ENCODE measurements around the gene CARS2.

Gene CARS2

DNA sequence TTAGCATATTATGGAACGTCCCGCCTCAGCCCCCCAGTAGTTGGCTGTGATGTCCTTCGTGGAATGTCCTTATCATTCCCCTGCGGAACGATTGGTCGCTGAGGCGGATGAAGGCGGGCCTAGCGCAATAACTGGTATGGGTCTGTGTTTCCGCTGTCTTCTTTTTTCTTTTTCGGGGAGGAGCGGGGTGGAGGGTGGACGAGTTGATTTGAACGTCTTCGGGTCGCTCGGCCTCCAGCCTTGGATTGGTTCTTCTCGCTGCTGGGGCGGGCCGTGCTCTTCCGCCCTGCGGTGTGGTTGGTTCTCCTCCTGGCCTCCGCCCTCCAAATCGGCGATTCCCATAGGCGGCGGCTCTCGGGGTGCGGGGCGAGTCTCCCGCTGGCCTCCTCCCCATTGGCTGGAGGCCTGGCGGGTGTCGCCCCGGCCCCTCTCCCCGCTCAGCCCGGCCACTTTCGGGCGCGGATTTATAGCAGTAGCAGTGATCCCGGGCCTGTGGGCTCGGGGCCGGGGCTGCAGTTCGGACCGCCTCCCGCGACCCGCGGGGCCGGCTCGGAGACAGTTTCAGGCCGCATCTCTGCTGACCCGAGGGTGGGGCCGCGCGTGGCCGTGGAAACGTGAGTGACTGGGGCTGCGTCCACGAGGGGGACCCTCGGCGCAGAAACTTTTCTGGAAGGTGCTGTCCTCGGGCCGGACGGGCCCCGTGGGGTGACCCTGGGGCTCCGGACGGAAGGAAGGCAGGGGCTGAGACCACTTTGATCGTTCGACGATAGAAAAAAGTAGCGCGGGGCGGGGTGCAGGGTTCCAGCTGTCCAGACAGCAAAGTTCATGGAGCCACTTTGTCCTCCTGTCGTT, 9.7 kb upstream of the CARS2 start:
- under 1% methylated on average over 65 of the region's 74 CpGs for WGBS (ENCODE audit: insufficient coverage)
- peak overlapping the region; percentile 64 to 98 for H3K27ac ChIP-seq (ENCODE audit: insufficient read depth in 1 of 2, low read depth in 1 of 2, low read length in 2 of 2, poor library complexity in 1 of 2, severe bottlenecking in 2 of 2)
- ChIA-PET CTCF (interaction anchor here (0.6 to 3.2 kb wide), 6 partner anchors 10 to 501 kb away, joined by 3 to 10 read pairs (median 4); partner anchors contain the start of gene CARS2), POLR2A (interaction anchor here (0.6 to 1.2 kb wide), 17 partner anchors 10 to 1019 kb away, joined by 3 to 30 read pairs (median 4); partner anchors contain the start of gene RAB20)
- H3K4me1 ChIP-seq (ENCODE audit: control extremely low read depth in 1 of 4, control insufficient read depth in 4 of 4, insufficient read depth in 4 of 4, low read length in 3 of 4): peaks cover 11 to 29% (median 25%) of the 10 kb centered on the region in 4 experiments
- peak; percentile 99 to 100 (median 100) for DNase-seq
- H3K4me3 ChIP-seq (ENCODE audit: control insufficient read depth in 1 of 7, extremely low read depth in 1 of 7, insufficient read depth in 4 of 7, low read depth in 2 of 7, low read length in 6 of 7): peak overlapping the region; percentile 84 to 96 (median 94)
- H3K27me3 ChIP-seq (replicated peaks in 2 of 5; ENCODE audit: control insufficient read depth in 4 of 5, insufficient read depth in 5 of 5, low read length in 4 of 5): no peaks in the 10 kb centered on the region
- no peaks in the 10 kb centered on the region for H3K9me3 ChIP-seq (ENCODE audit: control extremely low read depth in 1 of 5, control insufficient read depth in 4 of 5, insufficient read depth in 2 of 5, low read depth in 1 of 5, low read length in 4 of 5)
- H3K36me3 ChIP-seq (ENCODE audit: control insufficient read depth in 4 of 4, insufficient read depth in 4 of 4, low read length in 3 of 4): peaks cover 0 to 12% (median 5%) of the 10 kb centered on the region in 4 experiments

DNA sequence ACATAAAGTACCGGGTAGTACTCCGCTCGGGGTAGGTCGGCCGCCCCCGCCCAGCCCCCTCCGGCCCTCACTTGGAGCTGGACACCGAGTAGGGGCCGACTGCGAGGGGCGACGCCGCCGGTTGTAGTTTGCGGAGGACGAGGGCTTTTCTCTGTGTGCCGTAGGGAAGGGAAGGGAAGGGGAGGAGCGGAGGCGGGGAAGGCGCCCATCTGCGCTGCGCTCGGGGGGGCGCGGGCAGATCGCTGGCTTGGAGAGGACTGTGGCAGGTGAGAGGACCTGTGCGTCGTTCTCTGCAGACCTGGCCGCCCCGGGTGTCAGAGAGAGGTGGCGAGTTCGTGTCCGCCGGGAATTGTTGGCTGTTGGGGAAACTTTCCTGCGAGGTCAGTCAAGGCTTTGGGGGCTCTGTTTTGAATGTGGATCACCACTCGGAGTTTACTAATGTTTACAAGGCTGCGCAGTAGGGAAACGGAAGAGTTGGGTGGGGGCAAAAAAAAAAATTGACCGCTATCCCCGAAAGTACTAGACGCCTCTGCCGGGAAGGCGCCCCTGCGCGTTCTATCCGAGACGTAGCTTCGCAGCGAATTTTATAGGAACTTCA, 9.0 kb upstream of the CARS2 start:
- Histone ChIP-seq H3K4me1 (ENCODE audit: control extremely low read depth in 1 of 4, control insufficient read depth in 4 of 4, insufficient read depth in 4 of 4, low read length in 3 of 4) (peaks cover 13 to 29% (median 25%) of the 10 kb centered on the region in 4 experiments), H3K9me3 (ENCODE audit: control extremely low read depth in 1 of 5, control insufficient read depth in 4 of 5, insufficient read depth in 2 of 5, low read depth in 1 of 5, low read length in 4 of 5) (no peaks in the 10 kb centered on the region), H3K27me3 (replicated peaks in 2 of 5; ENCODE audit: control insufficient read depth in 4 of 5, insufficient read depth in 5 of 5, low read length in 4 of 5) (no peaks in the 10 kb centered on the region), H3K4me3 (ENCODE audit: control insufficient read depth in 1 of 7, extremely low read depth in 1 of 7, insufficient read depth in 4 of 7, low read depth in 2 of 7, low read length in 6 of 7) (peak overlapping the region; percentile 77 to 96 (median 93)), H3K27ac (ENCODE audit: insufficient read depth in 1 of 2, low read depth in 1 of 2, low read length in 2 of 2, poor library complexity in 1 of 2, severe bottlenecking in 2 of 2) (peak overlapping the region; percentile 64 to 98), H3K36me3 (ENCODE audit: control insufficient read depth in 4 of 4, insufficient read depth in 4 of 4, low read length in 3 of 4) (peaks cover 0 to 10% (median 5%) of the 10 kb centered on the region in 4 experiments)
- peak in 1 of 3 donors; percentile 62 for DNase-seq
- POLR2A ChIA-PET: interaction anchor here (0.6 to 1.2 kb wide), 17 partner anchors 10 to 1018 kb away, joined by 3 to 30 read pairs (median 4); partner anchors contain the start of gene RAB20
- CTCF ChIA-PET: interaction anchor here (0.6 to 3.2 kb wide), 4 partner anchors 10 to 501 kb away, joined by 3 to 10 read pairs (median 6); partner anchors contain the start of gene CARS2
- 0% methylated on average over 26 of the region's 49 CpGs for WGBS (ENCODE audit: insufficient coverage)

DNA sequence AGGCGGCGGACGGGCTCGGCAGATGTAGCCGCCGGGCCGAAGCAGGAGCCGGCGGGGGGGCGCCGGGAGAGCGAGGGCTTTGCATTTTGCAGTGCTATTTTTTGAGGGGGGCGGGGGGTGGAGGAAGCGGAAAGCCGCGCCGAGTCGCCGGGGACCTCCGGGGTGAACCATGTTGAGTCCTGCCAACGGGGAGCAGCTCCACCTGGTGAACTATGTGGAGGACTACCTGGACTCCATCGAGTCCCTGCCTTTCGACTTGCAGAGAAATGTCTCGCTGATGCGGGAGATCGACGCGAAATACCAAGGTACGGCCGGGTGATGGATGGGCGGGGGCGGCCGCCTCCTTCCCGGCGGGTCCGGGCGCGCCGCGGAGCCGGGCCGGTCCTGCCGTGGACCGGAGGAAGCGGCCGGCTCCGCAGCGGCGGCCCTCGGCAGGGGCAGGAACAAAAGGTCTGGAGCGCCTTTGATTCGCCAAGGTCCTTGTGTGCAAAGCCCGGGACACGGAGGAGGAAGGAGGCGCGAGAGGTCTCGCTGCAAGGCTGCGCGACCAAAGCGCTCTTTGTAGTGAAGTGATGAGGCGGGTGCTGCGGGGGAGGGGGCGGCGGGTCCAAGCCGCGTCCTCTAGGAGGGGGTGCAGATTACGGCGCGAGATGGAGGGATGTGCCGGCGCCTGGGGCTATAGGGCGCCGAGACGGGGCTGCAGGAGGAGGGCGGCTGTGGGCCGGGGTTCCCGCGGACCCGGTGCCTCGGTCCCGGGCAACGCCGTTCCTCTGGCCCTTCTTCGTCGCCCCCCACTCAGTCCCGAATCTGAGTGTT, 8.3 kb upstream of the CARS2 start:
- Histone ChIP-seq H3K4me3 (ENCODE audit: control insufficient read depth in 1 of 7, extremely low read depth in 1 of 7, insufficient read depth in 4 of 7, low read depth in 2 of 7, low read length in 6 of 7) (peak overlapping the region; percentile 77 to 96 (median 93)), H3K27me3 (replicated peaks in 2 of 5; ENCODE audit: control insufficient read depth in 4 of 5, insufficient read depth in 5 of 5, low read length in 4 of 5) (no peaks in the 10 kb centered on the region), H3K27ac (ENCODE audit: insufficient read depth in 1 of 2, low read depth in 1 of 2, low read length in 2 of 2, poor library complexity in 1 of 2, severe bottlenecking in 2 of 2) (peak overlapping the region; percentile 64 to 98), H3K9me3 (ENCODE audit: control extremely low read depth in 1 of 5, control insufficient read depth in 4 of 5, insufficient read depth in 2 of 5, low read depth in 1 of 5, low read length in 4 of 5) (no peaks in the 10 kb centered on the region), H3K36me3 (ENCODE audit: control insufficient read depth in 4 of 4, insufficient read depth in 4 of 4, low read length in 3 of 4) (peaks cover 0 to 4% (median 1%) of the 10 kb centered on the region in 4 experiments), H3K4me1 (ENCODE audit: control extremely low read depth in 1 of 4, control insufficient read depth in 4 of 4, insufficient read depth in 4 of 4, low read length in 3 of 4) (peaks cover 13 to 29% (median 25%) of the 10 kb centered on the region in 4 experiments)
- DNase-seq: peak; percentile 52 to 64 (median 54)
- CTCF ChIA-PET: interaction anchor here (1.2 kb wide), 1 partner anchor 69 kb away, joined by 9 read pairs; no protein-coding TSS in a partner anchor
- POLR2A ChIA-PET: interaction anchor here (0.6 kb wide), 2 partner anchors 70 to 185 kb away, joined by 4 to 5 read pairs; no protein-coding TSS in a partner anchor
- WGBS (ENCODE audit: insufficient coverage): 0% methylated on average over 69 of the region's 86 CpGs

DNA sequence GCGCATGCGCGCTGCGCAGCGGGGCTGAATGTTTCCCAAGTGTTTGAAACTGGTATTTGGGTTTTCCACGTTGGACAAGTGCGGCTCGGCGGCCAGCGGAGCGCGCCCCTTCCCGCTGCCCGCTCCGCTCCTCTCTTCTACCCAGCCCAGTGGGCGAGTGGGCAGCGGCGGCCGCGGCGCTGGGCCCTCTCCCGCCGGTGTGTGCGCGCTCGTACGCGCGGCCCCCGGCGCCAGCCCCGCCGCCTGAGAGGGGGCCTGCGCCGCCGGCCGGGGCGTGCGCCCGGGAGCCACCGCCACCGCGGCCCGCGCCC, 7.7 kb upstream of the CARS2 start, which contains the start of gene ING1:
ING1 (plus strand) TSS at position 59 of the 311 bp plus-strand sequence. CDS start 450 bp downstream, outside the sequence.
- CTCF ChIA-PET: no interaction called here
- WGBS (ENCODE audit: insufficient coverage): 0% methylated on average over 31 of the region's 45 CpGs
- no peak for DNase-seq
- POLR2A ChIA-PET: interaction anchor here (0.6 kb wide), 2 partner anchors 69 to 185 kb away, joined by 4 to 5 read pairs; no protein-coding TSS in a partner anchor
- Histone ChIP-seq H3K4me3 (ENCODE audit: control insufficient read depth in 1 of 7, extremely low read depth in 1 of 7, insufficient read depth in 4 of 7, low read depth in 2 of 7, low read length in 6 of 7) (peak within 1 kb of the TSS; percentile 77 to 98 (median 94)), H3K27ac (ENCODE audit: insufficient read depth in 1 of 2, low read depth in 1 of 2, low read length in 2 of 2, poor library complexity in 1 of 2, severe bottlenecking in 2 of 2) (peak within 1 kb of the TSS; percentile 93 to 98), H3K9me3 (ENCODE audit: control extremely low read depth in 1 of 5, control insufficient read depth in 4 of 5, insufficient read depth in 2 of 5, low read depth in 1 of 5, low read length in 4 of 5) (no peaks in the 10 kb centered on the region), H3K36me3 (ENCODE audit: control insufficient read depth in 4 of 4, insufficient read depth in 4 of 4, low read length in 3 of 4) (no peaks in the 10 kb centered on the region), H3K27me3 (replicated peaks in 2 of 5; ENCODE audit: control insufficient read depth in 4 of 5, insufficient read depth in 5 of 5, low read length in 4 of 5) (no peaks in the 10 kb centered on the region), H3K4me1 (ENCODE audit: control extremely low read depth in 1 of 4, control insufficient read depth in 4 of 4, insufficient read depth in 4 of 4, low read length in 3 of 4) (peaks cover 13 to 29% (median 25%) of the 10 kb centered on the region in 4 experiments)

DNA sequence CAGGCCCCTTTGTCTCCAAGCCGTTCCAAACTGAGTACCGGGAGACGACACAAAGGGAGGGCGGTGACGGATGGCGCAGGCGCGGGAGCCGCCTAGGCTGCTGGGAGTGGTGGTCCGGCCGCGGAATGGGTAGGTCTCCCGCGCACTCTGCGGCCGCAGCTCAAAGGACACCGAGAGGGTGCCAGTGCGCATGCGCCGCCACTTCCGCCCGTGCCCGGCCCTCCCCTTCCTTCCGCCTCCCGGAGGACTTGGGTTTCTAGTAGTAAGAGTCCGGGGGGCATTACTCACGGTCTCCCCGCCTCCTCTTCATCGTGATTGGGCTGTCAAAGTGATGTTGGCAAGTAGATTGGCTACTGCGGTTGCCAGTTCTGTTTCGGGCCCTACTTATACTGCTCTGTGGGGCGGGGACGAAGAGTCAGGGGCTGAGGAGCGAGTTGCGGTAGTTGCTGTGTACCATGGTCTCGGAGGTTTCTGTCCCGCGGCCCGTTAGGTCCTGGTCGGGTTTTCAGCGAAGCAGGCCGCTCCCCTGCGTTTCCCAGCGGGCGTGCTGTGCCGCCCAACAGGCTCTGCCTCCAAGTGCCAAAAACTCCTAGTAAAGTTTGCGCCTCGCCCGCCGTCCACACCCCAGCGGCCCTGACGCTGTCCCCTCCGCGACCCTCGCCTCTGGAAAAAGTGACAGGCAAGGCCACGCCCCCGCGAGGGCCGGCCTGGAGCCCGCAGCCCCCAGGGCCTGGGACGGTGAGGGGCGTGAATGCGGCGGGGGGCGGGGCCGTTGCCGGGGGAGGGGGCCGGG, 7.1 kb upstream of the CARS2 start:
- Histone ChIP-seq H3K27ac (ENCODE audit: insufficient read depth in 1 of 2, low read depth in 1 of 2, low read length in 2 of 2, poor library complexity in 1 of 2, severe bottlenecking in 2 of 2) (peak overlapping the region; percentile 93 to 98), H3K4me3 (ENCODE audit: control insufficient read depth in 1 of 7, extremely low read depth in 1 of 7, insufficient read depth in 4 of 7, low read depth in 2 of 7, low read length in 6 of 7) (peak overlapping the region; percentile 77 to 98 (median 94)), H3K27me3 (replicated peaks in 2 of 5; ENCODE audit: control insufficient read depth in 4 of 5, insufficient read depth in 5 of 5, low read length in 4 of 5) (no peaks in the 10 kb centered on the region), H3K36me3 (ENCODE audit: control insufficient read depth in 4 of 4, insufficient read depth in 4 of 4, low read length in 3 of 4) (no peaks in the 10 kb centered on the region), H3K4me1 (ENCODE audit: control extremely low read depth in 1 of 4, control insufficient read depth in 4 of 4, insufficient read depth in 4 of 4, low read length in 3 of 4) (peaks cover 13 to 29% (median 25%) of the 10 kb centered on the region in 4 experiments), H3K9me3 (ENCODE audit: control extremely low read depth in 1 of 5, control insufficient read depth in 4 of 5, insufficient read depth in 2 of 5, low read depth in 1 of 5, low read length in 4 of 5) (no peaks in the 10 kb centered on the region)
- peak; percentile 100 for DNase-seq
- WGBS (ENCODE audit: insufficient coverage): under 1% methylated on average over 53 of the region's 68 CpGs
- ChIA-PET CTCF (interaction anchor here (1.3 kb wide), 1 partner anchor 49 kb away, joined by 3 read pairs; no protein-coding TSS in a partner anchor), POLR2A (interaction anchor here (0.6 to 1.5 kb wide), 4 partner anchors 32 to 464 kb away, joined by 4 to 6 read pairs (median 6); partner anchors contain the start of gene ANKRD10)
